ENCODE measurements around the gene LRIT1.

The LRIT1 gene

DNA sequence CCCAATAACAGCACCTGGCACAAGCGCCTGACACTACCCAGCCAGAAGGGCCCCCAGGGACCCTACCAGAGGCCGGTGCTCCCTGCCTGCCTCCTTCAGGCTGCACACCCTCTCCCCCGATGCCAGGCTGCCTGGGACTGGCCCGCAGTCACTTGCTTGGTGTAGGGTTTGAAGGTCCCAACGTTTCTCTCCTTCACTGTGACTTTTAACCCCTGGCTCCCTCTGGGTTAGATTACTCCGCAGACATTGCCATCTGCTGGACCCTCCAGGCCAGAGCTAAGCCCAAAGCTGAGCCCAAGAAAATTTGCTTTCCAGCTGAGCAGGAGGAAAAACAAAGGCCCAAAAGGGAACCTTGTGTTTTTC is 40.1 kb downstream of the LRIT1 start:
- no peak overlapping the region for H3K4me2 ChIP-seq (ENCODE audit: low read depth, low read length, poor library complexity, severe bottlenecking)
- H3K9me2 ChIP-seq (replicated peaks; ENCODE audit: low read depth, low read length), result no peaks in the 10 kb centered on the region
- H3K9ac ChIP-seq (ENCODE audit: low read depth, low read length, poor library complexity, severe bottlenecking), result no peak overlapping the region
- TF ChIP-seq, protein P1, sequence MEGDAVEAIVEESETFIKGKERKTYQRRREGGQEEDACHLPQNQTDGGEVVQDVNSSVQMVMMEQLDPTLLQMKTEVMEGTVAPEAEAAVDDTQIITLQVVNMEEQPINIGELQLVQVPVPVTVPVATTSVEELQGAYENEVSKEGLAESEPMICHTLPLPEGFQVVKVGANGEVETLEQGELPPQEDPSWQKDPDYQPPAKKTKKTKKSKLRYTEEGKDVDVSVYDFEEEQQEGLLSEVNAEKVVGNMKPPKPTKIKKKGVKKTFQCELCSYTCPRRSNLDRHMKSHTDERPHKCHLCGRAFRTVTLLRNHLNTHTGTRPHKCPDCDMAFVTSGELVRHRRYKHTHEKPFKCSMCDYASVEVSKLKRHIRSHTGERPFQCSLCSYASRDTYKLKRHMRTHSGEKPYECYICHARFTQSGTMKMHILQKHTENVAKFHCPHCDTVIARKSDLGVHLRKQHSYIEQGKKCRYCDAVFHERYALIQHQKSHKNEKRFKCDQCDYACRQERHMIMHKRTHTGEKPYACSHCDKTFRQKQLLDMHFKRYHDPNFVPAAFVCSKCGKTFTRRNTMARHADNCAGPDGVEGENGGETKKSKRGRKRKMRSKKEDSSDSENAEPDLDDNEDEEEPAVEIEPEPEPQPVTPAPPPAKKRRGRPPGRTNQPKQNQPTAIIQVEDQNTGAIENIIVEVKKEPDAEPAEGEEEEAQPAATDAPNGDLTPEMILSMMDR (conservative IDR thresholded peaks at IDR 0.05; ENCODE audit: low read length), result no peak
- no peak for TF ChIP-seq EZH2phosphoT487 (IDR thresholded peaks at IDR 0.05; ENCODE audit: borderline replicate concordance)
- no peaks in the 10 kb centered on the region for H3K79me2 ChIP-seq (ENCODE audit: insufficient read depth, low read length)
- no peak overlapping the region for H3K4me3 ChIP-seq (ENCODE audit: low read length, poor library complexity, severe bottlenecking)
- no peaks in the 10 kb centered on the region for H3K27me3 ChIP-seq (ENCODE audit: insufficient read depth, low read length, poor library complexity, severe bottlenecking)
- no peaks in the 10 kb centered on the region for H3K4me1 ChIP-seq (ENCODE audit: insufficient read depth, low read length, poor library complexity, severe bottlenecking)
- no peak overlapping the region for H2AFZ ChIP-seq (ENCODE audit: low read length)
- H3F3A ChIP-seq (ENCODE audit: low read depth), result no peaks in the 10 kb centered on the region
- H3K9me3 ChIP-seq (ENCODE audit: insufficient read depth, low read depth, low read length), result no peaks in the 10 kb centered on the region
- no peaks in the 10 kb centered on the region for H4K20me1 ChIP-seq (ENCODE audit: insufficient read depth, low read length, poor library complexity, severe bottlenecking)
- no peaks in the 10 kb centered on the region for H3K36me3 ChIP-seq (ENCODE audit: insufficient read depth, low read length)

DNA sequence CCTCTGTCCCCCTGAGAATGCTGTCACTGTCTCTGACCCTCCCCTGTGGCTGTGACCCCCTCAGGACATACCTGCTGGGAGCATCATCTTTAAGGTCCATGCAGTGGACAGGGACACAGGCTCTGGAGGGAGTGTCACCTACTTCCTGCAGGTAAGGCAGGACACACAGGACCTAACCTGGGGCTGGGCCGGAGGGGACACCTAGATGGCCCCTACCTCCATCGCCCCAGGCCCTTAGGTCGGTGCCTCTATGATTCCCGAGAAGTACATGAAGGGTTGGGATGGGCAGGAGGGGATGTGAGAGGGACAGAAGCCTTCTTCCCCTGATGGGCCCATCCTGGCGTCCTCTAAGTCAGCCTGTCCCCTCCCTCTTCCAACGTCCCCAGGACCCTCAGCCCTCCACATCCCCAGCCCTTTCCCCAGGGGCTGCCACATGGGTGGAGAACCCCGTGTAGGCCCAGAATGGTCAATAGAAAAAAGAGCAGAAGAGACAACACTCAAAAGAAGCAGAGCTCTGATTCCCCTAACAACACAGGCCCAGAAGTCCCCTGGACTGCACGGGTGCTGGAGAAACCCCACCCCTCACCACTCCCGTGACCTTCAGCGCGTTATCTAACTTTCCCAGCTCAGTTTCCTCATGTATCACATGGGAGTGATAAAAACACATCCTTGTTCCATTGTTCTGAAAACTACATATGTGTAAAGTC is 40.7 kb downstream of the LRIT1 start:
- H3K4me3 ChIP-seq (ENCODE audit: low read length, poor library complexity, severe bottlenecking), result no peak overlapping the region
- H3K4me1 ChIP-seq (ENCODE audit: insufficient read depth, low read length, poor library complexity, severe bottlenecking), result no peaks in the 10 kb centered on the region
- no peaks in the 10 kb centered on the region for H3K9me2 ChIP-seq (replicated peaks; ENCODE audit: low read depth, low read length)
- no peak for TF ChIP-seq EZH2phosphoT487 (IDR thresholded peaks at IDR 0.05; ENCODE audit: borderline replicate concordance)
- TF ChIP-seq, protein P1 (conservative IDR thresholded peaks at IDR 0.05; ENCODE audit: low read length), result no peak
- no peaks in the 10 kb centered on the region for H3K9me3 ChIP-seq (ENCODE audit: insufficient read depth, low read depth, low read length)
- no peaks in the 10 kb centered on the region for H3K36me3 ChIP-seq (ENCODE audit: insufficient read depth, low read length)
- no peak overlapping the region for H2AFZ ChIP-seq (ENCODE audit: low read length)
- H3K27me3 ChIP-seq (ENCODE audit: insufficient read depth, low read length, poor library complexity, severe bottlenecking), result no peaks in the 10 kb centered on the region
- H3F3A ChIP-seq (ENCODE audit: low read depth), result no peaks in the 10 kb centered on the region
- no peaks in the 10 kb centered on the region for H4K20me1 ChIP-seq (ENCODE audit: insufficient read depth, low read length, poor library complexity, severe bottlenecking)
- H3K9ac ChIP-seq (ENCODE audit: low read depth, low read length, poor library complexity, severe bottlenecking), result no peak overlapping the region
- no peaks in the 10 kb centered on the region for H3K79me2 ChIP-seq (ENCODE audit: insufficient read depth, low read length)
- H3K4me2 ChIP-seq (ENCODE audit: low read depth, low read length, poor library complexity, severe bottlenecking), result no peak overlapping the region

DNA sequence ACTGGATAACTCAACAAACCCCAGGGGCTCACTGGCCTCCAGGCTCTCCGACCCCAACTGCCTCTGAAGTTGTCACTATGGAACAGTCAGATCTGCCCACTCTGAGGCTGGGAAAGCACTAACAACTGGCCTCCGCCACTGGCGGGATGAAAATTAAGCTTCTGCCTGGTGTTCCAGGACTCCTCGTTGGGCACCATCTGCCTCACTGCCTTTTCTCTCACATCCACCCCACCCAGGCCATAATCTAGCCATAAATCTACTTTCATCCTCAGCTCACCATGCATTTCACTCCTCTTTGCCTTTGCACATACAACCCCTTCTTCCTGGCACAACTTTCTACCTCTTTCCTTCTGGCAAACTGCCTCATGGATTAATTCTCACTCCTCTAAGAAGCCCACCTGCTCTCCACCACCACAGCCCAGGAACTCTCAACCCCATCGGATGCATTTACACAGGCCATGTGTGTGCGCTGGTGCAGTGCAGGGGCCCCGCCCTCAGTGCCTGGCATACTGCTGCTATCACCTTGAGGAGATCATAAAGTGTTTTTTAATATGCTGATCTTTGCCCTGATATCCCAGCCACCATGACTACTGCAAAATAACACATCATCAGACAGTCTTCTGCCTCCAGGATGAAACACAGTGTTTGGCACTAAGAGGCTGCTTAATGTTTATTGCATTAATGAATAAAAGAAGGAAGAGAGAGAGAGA is 43.0 kb downstream of the LRIT1 start:
- Histone ChIP-seq H3F3A (ENCODE audit: low read depth) (no peaks in the 10 kb centered on the region), H3K27me3 (ENCODE audit: insufficient read depth, low read length, poor library complexity, severe bottlenecking) (no peaks in the 10 kb centered on the region), H4K20me1 (ENCODE audit: insufficient read depth, low read length, poor library complexity, severe bottlenecking) (no peaks in the 10 kb centered on the region), H3K4me3 (ENCODE audit: low read length, poor library complexity, severe bottlenecking) (no peak overlapping the region), H3K9ac (ENCODE audit: low read depth, low read length, poor library complexity, severe bottlenecking) (no peak overlapping the region), H3K9me2 (replicated peaks; ENCODE audit: low read depth, low read length) (no peaks in the 10 kb centered on the region), H3K79me2 (ENCODE audit: insufficient read depth, low read length) (no peaks in the 10 kb centered on the region), H3K4me1 (ENCODE audit: insufficient read depth, low read length, poor library complexity, severe bottlenecking) (no peaks in the 10 kb centered on the region), H3K9me3 (ENCODE audit: insufficient read depth, low read depth, low read length) (no peaks in the 10 kb centered on the region), H3K36me3 (ENCODE audit: insufficient read depth, low read length) (no peaks in the 10 kb centered on the region), H3K4me2 (ENCODE audit: low read depth, low read length, poor library complexity, severe bottlenecking) (no peak overlapping the region), H2AFZ (ENCODE audit: low read length) (no peak overlapping the region)
- TF ChIP-seq, protein P1 (conservative IDR thresholded peaks at IDR 0.05; ENCODE audit: low read length), result no peak
- TF ChIP-seq EZH2phosphoT487 (IDR thresholded peaks at IDR 0.05; ENCODE audit: borderline replicate concordance), result no peak

All from Loucy (cell line).